AG04449 (cell line): ENCODE measurements around the gene FGFBP1.

Experiments used
- CTCF ChIA-PET: fragments of 350-600 bp; formaldehyde crosslinking; extraction: SDS; loops from one replicate; lab custom pipeline; 2021; ENCODE audit warnings: antibody characterized with exemption; lab: Yijun Ruan, JAX
- POLR2A ChIA-PET: fragments of 400-600, 350-600 bp; formaldehyde crosslinking; extraction: SDS; loops from one replicate; lab custom pipeline; 2020; ENCODE audit warnings: antibody characterized with exemption, inconsistent platforms; lab: Yijun Ruan, JAX
- DNase-seq: peaks from one replicate; pipeline ENCODE4 v3.0.0-alpha.2; 2010; ENCODE audit warnings: low read depth, low spot score
- H3K4me3 ChIP-seq: 2 replicates; pipeline ENCODE4 v1.5.1; 2011; ENCODE audit warnings: low read depth, mild to moderate bottlenecking, control low read depth, low read length
- CTCF ChIP-seq: IDR thresholded peaks from one replicate; pipeline ENCODE4 v1.5.1; 2011; ENCODE audit warnings: mild to moderate bottlenecking, moderate library complexity, low read length, control low read depth, inconsistent platforms; ENCODE audit not compliant: insufficient read depth; ENCODE audit errors: missing control alignments

FGFBP1 gene

GRCh38 chr4:15942283-15942682 lies 3.7 kb upstream of the FGFBP1 start:
- ChIA-PET POLR2A (no interaction called here), CTCF (interaction anchor here (0.6 to 2.2 kb wide), 5 partner anchors 13 to 137 kb away, joined by 3 to 14 read pairs (median 3); no protein-coding TSS in a partner anchor)
- no peak for TF ChIP-seq CTCF
- no peak overlapping the region for H3K4me3 ChIP-seq
- no peak for DNase-seq

- TF ChIP-seq CTCF, result no peak
- ChIA-PET CTCF (interaction anchor here (1.1 to 7.2 kb wide), 4 partner anchors 11 to 56 kb away, joined by 3 to 46 read pairs (median 8); no protein-coding TSS in a partner anchor), POLR2A (no interaction called here)
- no peak overlapping the region for H3K4me3 ChIP-seq
- no peak for DNase-seq
Measured at GRCh38 chr4:15938182-15938581, 358 bp downstream of the FGFBP1 start.

DNA sequence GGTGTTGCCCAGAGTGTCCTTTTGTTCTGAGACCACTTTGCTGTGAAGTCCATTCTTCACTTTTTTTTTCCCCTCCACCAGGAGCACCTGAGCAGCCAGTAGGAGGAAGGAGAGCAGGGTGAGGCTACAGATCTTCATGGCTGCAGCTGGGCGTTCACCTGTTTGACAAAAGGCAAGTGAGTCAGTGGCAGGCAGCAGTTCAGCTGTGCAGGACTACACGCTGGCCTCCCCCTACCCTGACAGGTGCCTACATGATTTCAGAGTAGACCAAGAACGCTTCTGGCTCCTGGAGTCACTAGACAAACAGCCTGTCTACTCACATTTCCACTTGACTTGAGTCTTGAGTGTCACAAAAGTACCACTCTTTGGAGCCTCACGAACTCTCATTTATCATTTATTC lies 2.0 kb downstream of the FGFBP1 start:
- ChIA-PET CTCF (interaction anchor here (4.1 to 7.2 kb wide), 2 partner anchors 19 to 54 kb away, joined by 16 to 46 read pairs; no protein-coding TSS in a partner anchor), POLR2A (no interaction called here)
- no peak for DNase-seq
- H3K4me3 ChIP-seq, result no peak overlapping the region
- no peak for TF ChIP-seq CTCF

DNA sequence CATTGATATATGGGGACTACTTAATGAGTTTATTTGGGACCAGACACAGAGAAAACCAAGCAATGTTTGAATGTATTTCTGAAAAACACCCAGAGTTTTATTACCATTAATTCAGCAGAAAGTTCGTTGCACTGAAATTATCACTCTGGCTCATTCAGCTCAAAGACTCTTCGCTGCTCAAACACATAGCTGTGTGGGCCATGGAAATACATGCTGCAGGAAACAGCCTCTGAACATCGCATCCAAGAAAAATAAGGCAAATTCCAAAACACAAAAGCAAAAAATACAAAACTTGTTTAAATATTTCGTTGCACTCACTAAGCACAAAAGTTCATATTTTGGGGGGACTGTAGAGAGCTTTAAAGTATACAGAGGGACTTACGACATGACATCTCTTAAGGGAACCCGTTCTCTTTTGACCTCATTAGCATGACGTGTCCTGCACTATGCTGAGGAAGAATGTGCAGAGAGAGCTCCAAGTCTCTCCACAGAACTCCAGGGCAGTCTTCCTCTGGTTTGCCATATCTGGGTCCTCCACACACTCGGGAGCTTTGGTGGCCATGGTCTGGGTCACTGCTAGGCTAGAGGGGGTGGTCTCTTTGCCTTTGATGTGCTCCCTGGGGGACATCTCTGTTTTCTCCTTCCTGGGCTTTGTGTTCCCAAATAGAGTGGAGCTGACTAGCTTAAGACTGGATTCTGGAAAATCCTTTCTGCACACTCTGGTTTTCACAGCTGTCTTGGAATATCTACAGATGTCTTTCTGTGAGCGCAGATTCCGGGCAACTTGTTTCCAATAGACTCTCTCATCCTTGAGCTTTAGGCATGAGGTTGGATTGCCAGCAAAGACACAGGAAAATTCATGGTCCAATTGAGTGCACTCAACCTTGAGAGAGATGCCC lies 2.8 kb downstream of the FGFBP1 start:
- H3K4me3 ChIP-seq, result no peak overlapping the region
- no peak for DNase-seq
- CTCF ChIA-PET, result interaction anchor here (0.6 to 7.2 kb wide), 5 partner anchors 14 to 456 kb away, joined by 3 to 46 read pairs (median 5); no protein-coding TSS in a partner anchor
- POLR2A ChIA-PET, result no interaction called here
- TF ChIP-seq CTCF, result no peak

DNA sequence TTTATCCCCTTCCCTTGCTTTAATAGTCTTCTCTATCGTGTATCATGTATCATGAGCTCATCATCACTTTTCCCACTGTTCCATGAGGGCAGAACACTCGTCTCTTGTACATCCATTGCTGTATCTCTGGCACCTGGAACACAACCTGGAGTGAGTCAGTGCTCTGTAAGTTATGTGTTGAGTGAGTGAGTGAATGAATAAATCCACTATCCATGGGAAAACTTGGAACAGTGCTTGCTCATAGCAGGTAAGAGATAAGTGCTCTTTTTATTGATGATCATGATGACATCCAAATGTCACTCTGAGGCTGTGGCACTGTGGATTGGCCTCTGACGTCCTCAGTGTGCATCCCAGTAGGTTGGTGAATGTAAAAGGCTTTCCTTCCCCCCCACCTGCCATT lies 4.3 kb downstream of the FGFBP1 start:
- ChIA-PET POLR2A (no interaction called here), CTCF (interaction anchor here (1.3 to 7.2 kb wide), 3 partner anchors 15 to 52 kb away, joined by 5 to 46 read pairs (median 16); no protein-coding TSS in a partner anchor)
- no peak for DNase-seq
- H3K4me3 ChIP-seq, result no peak overlapping the region
- no peak for TF ChIP-seq CTCF
